Fibroblast of lung (primary cell): Measurements from ENCODE around the gene CEP192. TPM values are rescaled to one million over a fixed set of nuclear protein-coding genes. Genes with fewer than 3 reads are reported as not detected.

ENCODE experiments used
- DNase-seq, 2 donors: peaks; one replicate each; pipeline versions ENCODE4 v3.0.0 to v3.0.0-alpha.2; 2010; ENCODE audit warnings: low read depth in 2 of 2
- H2AFZ ChIP-seq: 2 replicates; pipeline ENCODE4 v1.5.1; 2012; ENCODE audit warnings: low read length, control low read depth, inconsistent platforms
- H3K27ac ChIP-seq: 2 replicates; pipeline ENCODE4 v1.5.1; 2011; ENCODE audit warnings: low read length, control low read depth; ENCODE audit not compliant: insufficient read depth
- H3K27me3 ChIP-seq: 2 replicates; pipeline ENCODE4 v1.5.1; 2011; ENCODE audit warnings: mild to moderate bottlenecking, low read length; ENCODE audit not compliant: control insufficient read depth, insufficient read depth
- H3K36me3 ChIP-seq: 2 replicates; pipeline ENCODE4 v1.5.1; 2011; ENCODE audit warnings: low read length; ENCODE audit not compliant: control insufficient read depth, insufficient read depth
- H3K4me1 ChIP-seq: 2 replicates; pipeline ENCODE4 v1.5.1; 2011; ENCODE audit warnings: low read length; ENCODE audit not compliant: control insufficient read depth, insufficient read depth; ENCODE audit errors: extremely low read depth
- H3K4me2 ChIP-seq: 2 replicates; pipeline ENCODE4 v1.5.1; 2011; ENCODE audit warnings: low read length, control low read depth; ENCODE audit not compliant: insufficient read depth; ENCODE audit errors: extremely low read depth
- H3K4me3 ChIP-seq, 4 experiments: fragments of 200-600 bp in 1 of 4; sonication (generic) in 1 of 4; replicated peaks in 1 of 4; 2 replicates each; pipeline ENCODE4 v1.5.1; 2011 to 2016; ENCODE audit warnings: low read length in 4 of 4, low read depth in 3 of 4, mild to moderate bottlenecking in 3 of 4, control low read depth in 2 of 4, inconsistent platforms in 1 of 4, mixed read lengths in 1 of 4; ENCODE audit not compliant: insufficient read depth in 1 of 4; ENCODE audit errors: control extremely low read depth in 1 of 4
- H3K79me2 ChIP-seq: 2 replicates; pipeline ENCODE4 v1.5.1; 2012; ENCODE audit warnings: mild to moderate bottlenecking, low read length, inconsistent platforms; ENCODE audit not compliant: control insufficient read depth, insufficient read depth
- H3K9ac ChIP-seq: 2 replicates; pipeline ENCODE4 v1.5.1; 2011; ENCODE audit warnings: mild to moderate bottlenecking, low read length, control low read depth; ENCODE audit not compliant: insufficient read depth
- H3K9me3 ChIP-seq: 2 replicates; pipeline ENCODE4 v1.5.1; 2012; ENCODE audit warnings: low read depth, low read length; ENCODE audit not compliant: control insufficient read depth, insufficient read depth
- H4K20me1 ChIP-seq: 2 replicates; pipeline ENCODE4 v1.5.1; 2011; ENCODE audit warnings: low read length; ENCODE audit not compliant: control insufficient read depth, insufficient read depth; ENCODE audit errors: extremely low read depth
- EZH2 ChIP-seq: IDR thresholded peaks from 2 replicates; pipeline ENCODE4 v1.5.1; 2012; ENCODE audit warnings: low read length, control low read depth, mild to moderate bottlenecking; ENCODE audit errors: missing control alignments
- polyA plus RNA-seq, 2 donors: library from polyadenylated mRNA; depleted of rRNA in 1 of 2; stranded (reverse) in 1 of 2; unstranded in 1 of 2; fragments of >200 nt; gene quantifications; 2 replicates each; pipeline ENCODE4 v1.2.1, GENCODE V29; 2011 to 2012; ENCODE audit warnings: missing spikeins in 1 of 2
- total RNA-seq: library from RNA; depleted of rRNA; stranded (reverse); fragments of >200 nt; gene quantifications from 2 replicates; pipeline ENCODE4 v1.2.1, GENCODE V29; 2014
- TF ChIP-seq, protein P1 (sequence below), 2 donors: IDR thresholded peaks in 1 of 2; conservative IDR thresholded peaks in 1 of 2; 1 replicate in 1 of 2; 2 replicates in 1 of 2; pipeline ENCODE4 v1.5.1; 2011 to 2012; ENCODE audit warnings: low read length in 2 of 2, control low read depth in 1 of 2, inconsistent platforms in 1 of 2, low read depth in 1 of 2, mild to moderate bottlenecking in 1 of 2

Gene CEP192
- total and polyA plus RNA-seq, 2 donors (not counting 1 experiment from before 2014, with no cell fraction given) = 12.5 to 32.7 TPM

DNA sequence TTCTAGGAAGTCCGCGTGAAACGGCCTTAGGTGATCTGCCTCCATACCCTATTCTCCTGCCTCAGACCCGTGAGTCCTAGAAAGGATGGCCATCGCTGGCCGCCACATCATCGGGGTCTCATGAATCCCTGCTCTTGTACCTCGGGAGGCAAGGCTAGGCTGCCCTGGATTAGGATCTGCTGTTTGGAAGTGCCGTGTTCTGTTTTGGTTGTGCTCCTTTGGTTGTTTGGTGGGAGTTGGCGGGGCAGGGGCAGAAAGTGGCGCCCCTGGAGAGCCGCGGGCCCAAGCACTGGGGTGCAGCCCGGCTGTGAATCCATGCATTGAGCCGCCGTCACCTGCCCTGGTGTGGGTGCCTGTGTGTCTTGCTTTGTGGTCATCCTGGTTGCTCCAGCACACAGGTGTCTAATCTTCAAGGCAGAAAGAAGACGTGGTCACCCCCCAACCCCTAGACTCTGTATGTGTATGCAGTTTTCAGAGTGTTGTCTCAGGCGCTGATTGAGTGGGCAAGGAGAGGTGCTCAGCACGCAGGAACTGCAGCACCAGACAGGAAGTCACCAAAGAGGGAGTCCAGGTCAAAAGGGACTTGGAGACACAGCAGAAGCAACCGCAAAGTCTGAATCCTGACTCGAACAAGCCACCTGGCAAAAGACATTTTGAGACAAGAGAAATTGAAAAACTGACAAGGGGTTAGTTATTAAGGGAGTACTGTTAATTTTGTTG is 147.4 kb downstream of the CEP192 start:
- Histone ChIP-seq H3K27ac (no peak overlapping the region), H3K36me3 (no peaks in the 10 kb centered on the region), H3K4me3 (no peak overlapping the region), H3K27me3 (peaks cover 3% of the 10 kb centered on the region), H3K79me2 (no peaks in the 10 kb centered on the region), H3K9ac (no peak overlapping the region), H3K9me3 (no peaks in the 10 kb centered on the region), H3K4me1 (no peaks in the 10 kb centered on the region), H4K20me1 (no peaks in the 10 kb centered on the region), H2AFZ (no peak overlapping the region), H3K4me2 (no peak overlapping the region)
- no peak for DNase-seq
- TF ChIP-seq, protein P1, sequence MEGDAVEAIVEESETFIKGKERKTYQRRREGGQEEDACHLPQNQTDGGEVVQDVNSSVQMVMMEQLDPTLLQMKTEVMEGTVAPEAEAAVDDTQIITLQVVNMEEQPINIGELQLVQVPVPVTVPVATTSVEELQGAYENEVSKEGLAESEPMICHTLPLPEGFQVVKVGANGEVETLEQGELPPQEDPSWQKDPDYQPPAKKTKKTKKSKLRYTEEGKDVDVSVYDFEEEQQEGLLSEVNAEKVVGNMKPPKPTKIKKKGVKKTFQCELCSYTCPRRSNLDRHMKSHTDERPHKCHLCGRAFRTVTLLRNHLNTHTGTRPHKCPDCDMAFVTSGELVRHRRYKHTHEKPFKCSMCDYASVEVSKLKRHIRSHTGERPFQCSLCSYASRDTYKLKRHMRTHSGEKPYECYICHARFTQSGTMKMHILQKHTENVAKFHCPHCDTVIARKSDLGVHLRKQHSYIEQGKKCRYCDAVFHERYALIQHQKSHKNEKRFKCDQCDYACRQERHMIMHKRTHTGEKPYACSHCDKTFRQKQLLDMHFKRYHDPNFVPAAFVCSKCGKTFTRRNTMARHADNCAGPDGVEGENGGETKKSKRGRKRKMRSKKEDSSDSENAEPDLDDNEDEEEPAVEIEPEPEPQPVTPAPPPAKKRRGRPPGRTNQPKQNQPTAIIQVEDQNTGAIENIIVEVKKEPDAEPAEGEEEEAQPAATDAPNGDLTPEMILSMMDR (conservative IDR thresholded peaks at IDR 0.05 in 1 of 2, IDR thresholded peaks at IDR 0.05 in 1 of 2; ENCODE audit: low read depth in 1 of 2, low read length in 2 of 2) = no peak
- no peak for TF ChIP-seq EZH2

DNA sequence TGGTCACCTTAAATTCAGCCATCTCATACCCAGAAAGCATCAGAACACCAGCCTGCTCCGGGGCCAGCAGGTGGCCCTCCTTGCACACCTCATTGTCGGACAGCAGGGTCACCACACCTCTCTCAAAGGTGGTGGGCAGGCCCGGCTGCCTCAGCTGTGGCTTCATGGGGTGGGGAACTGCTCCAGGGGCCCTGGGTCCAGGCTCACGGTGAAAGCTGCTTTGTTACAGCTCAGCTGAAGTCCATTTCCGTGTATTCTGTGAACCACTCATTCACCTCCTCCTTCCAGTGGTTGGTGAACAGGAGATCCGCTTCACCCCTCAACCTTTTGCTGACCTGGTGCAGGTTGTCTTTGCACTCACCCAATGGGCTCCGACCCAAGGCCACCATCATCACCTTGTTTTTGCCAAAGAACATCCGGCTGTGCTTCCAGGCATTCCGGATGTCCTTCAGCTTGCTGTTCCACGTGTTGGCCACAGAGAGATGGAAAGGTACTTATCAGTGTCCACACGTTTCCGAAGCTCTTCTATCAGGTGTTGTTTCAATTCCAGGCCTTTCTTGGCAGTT is 148.8 kb downstream of the CEP192 start:
- no peak overlapping the region for H2AFZ ChIP-seq
- H3K79me2 ChIP-seq = no peaks in the 10 kb centered on the region
- peaks cover 3% of the 10 kb centered on the region for H3K27me3 ChIP-seq
- H3K9me3 ChIP-seq = no peaks in the 10 kb centered on the region
- H3K4me2 ChIP-seq = no peak overlapping the region
- H3K9ac ChIP-seq = no peak overlapping the region
- TF ChIP-seq EZH2 = no peak
- TF ChIP-seq, protein P1 (conservative IDR thresholded peaks at IDR 0.05 in 1 of 2, IDR thresholded peaks at IDR 0.05 in 1 of 2; ENCODE audit: low read depth in 1 of 2, low read length in 2 of 2) = no peak
- no peaks in the 10 kb centered on the region for H3K4me1 ChIP-seq
- H3K36me3 ChIP-seq = no peaks in the 10 kb centered on the region
- DNase-seq = no peak
- H4K20me1 ChIP-seq = no peaks in the 10 kb centered on the region
- H3K27ac ChIP-seq = no peak overlapping the region
- no peak overlapping the region for H3K4me3 ChIP-seq

DNA sequence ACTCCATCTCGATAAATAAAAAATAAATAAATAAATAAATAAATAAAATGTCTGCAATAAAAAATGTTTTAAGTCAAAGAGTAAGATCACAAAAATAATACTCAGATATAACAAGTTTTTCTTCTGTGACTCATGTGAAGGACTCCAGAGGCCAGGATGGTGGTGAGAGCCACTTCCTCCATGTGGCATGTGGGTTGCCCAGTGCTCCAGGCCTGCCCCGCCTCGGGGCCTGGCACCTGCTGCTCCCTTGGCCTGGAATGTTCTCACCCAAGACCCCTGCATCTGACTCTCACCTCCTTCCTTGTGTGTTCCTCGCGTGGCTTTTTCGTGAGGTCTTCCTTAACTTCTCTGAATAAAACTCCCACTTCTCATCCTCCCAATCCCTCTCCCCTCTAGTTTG is 150.0 kb downstream of the CEP192 start:
- no peak for DNase-seq
- no peak overlapping the region for H3K4me3 ChIP-seq
- no peak for TF ChIP-seq EZH2
- TF ChIP-seq, protein P1 (conservative IDR thresholded peaks at IDR 0.05 in 1 of 2, IDR thresholded peaks at IDR 0.05 in 1 of 2; ENCODE audit: low read depth in 1 of 2, low read length in 2 of 2) = no peak
- no peaks in the 10 kb centered on the region for H4K20me1 ChIP-seq
- H3K36me3 ChIP-seq = no peaks in the 10 kb centered on the region
- no peak overlapping the region for H3K9ac ChIP-seq
- H2AFZ ChIP-seq = no peak overlapping the region
- H3K79me2 ChIP-seq = no peaks in the 10 kb centered on the region
- no peak overlapping the region for H3K27ac ChIP-seq
- H3K4me1 ChIP-seq = no peaks in the 10 kb centered on the region
- no peak overlapping the region for H3K4me2 ChIP-seq
- no peaks in the 10 kb centered on the region for H3K9me3 ChIP-seq
- peaks cover 3% of the 10 kb centered on the region for H3K27me3 ChIP-seq
